ENCODE results near the gene HNRNPA2B1.
A peak's percentile ranks its signal among the peaks of the same experiment; 100 is the strongest.

HNRNPA2B1 gene

GRCh38 chr7:26193432-26194207, 6.9 kb downstream of the HNRNPA2B1 start:
- TF ChIP-seq PPARA (CRISPR knock-in tag; IDR thresholded peaks at IDR 0.05; ENCODE audit: borderline replicate concordance), result no peak
- ATAC-seq, result peak; percentile 6; the same call in 2 of the 3 replicates

GRCh38 chr7:26192485-26193087, 8.0 kb downstream of the HNRNPA2B1 start:
- TF ChIP-seq CREB5 (CRISPR knock-in tag; IDR thresholded peaks at IDR 0.05; ENCODE audit: low read depth) (no peak), ISL1 (CRISPR knock-in tag; IDR thresholded peaks at IDR 0.05) (no peak), ZFP3 (CRISPR knock-in tag; IDR thresholded peaks at IDR 0.05) (no peak), GLIS3 (CRISPR knock-in tag; IDR thresholded peaks at IDR 0.05) (no peak), BACH2 (CRISPR knock-in tag; IDR thresholded peaks at IDR 0.05; ENCODE audit: borderline replicate concordance) (no peak), POU6F1 (CRISPR knock-in tag; IDR thresholded peaks at IDR 0.05; ENCODE audit: borderline replicate concordance, low read depth) (no peak), ZNF8 (CRISPR knock-in tag; IDR thresholded peaks at IDR 0.05) (peak; percentile 32; the same call in 1 of the 2 replicates), PATZ1 (CRISPR knock-in tag; IDR thresholded peaks at IDR 0.05; ENCODE audit: borderline replicate concordance) (peak; percentile 46; the same call in 1 of the 2 replicates), ZNF70 (CRISPR knock-in tag; IDR thresholded peaks at IDR 0.05) (peak; percentile 36; the same call in 1 of the 2 replicates), TOX (CRISPR knock-in tag; IDR thresholded peaks at IDR 0.05; ENCODE audit: borderline replicate concordance) (no peak), CSRNP3 (CRISPR knock-in tag; IDR thresholded peaks at IDR 0.05) (0 out of 2 replicates have a peak, but pooled peaks have one; percentile 9), OSR1 (CRISPR knock-in tag; IDR thresholded peaks at IDR 0.05) (no peak), RARB (CRISPR knock-in tag; IDR thresholded peaks at IDR 0.05) (no peak), TCF4 (CRISPR knock-in tag; IDR thresholded peaks at IDR 0.05; ENCODE audit: borderline replicate concordance) (no peak), ESRRG (CRISPR knock-in tag; IDR thresholded peaks at IDR 0.05) (no peak), SNAI2 (CRISPR knock-in tag; IDR thresholded peaks at IDR 0.05) (no peak), ZFP30 (CRISPR knock-in tag; IDR thresholded peaks at IDR 0.05) (peak; percentile 24; the same call in 1 of the 2 replicates), ZC3H10 (CRISPR knock-in tag; IDR thresholded peaks at IDR 0.05) (no peak)

GRCh38 chr7:26191974-26192479, 8.5 kb downstream of the HNRNPA2B1 start:
- TF ChIP-seq ZFP3 (CRISPR knock-in tag; IDR thresholded peaks at IDR 0.05), result peak; percentile 41; the same call in 1 of the 2 replicates
- TF ChIP-seq TCF4 (CRISPR knock-in tag; IDR thresholded peaks at IDR 0.05; ENCODE audit: borderline replicate concordance), result peak; percentile 54; the same call in 1 of the 2 replicates
- no peak for TF ChIP-seq ZC3H10 (CRISPR knock-in tag; IDR thresholded peaks at IDR 0.05)
- TF ChIP-seq CSRNP3 (CRISPR knock-in tag; IDR thresholded peaks at IDR 0.05), result no peak

More at GRCh38 chr7:26192485-26193087, 8.0 kb downstream of the HNRNPA2B1 start:
- ATAC-seq, result no peak

More at GRCh38 chr7:26191974-26192479, 8.5 kb downstream of the HNRNPA2B1 start:
- ATAC-seq, result no peak
